SU-DHL-6 (cell line): Measurements from ENCODE around the gene SORBS2.

ENCODE experiments used
- H2AFZ ChIP-seq: fragments of 200-600 bp; sonication (generic); 2 replicates; pipeline ENCODE4 v1.6.1; 2014; ENCODE audit warnings: low read depth, mild to moderate bottlenecking, moderate library complexity, mixed read lengths, antibody characterized with exemption, low read length; ENCODE audit not compliant: severe bottlenecking
- H3F3A ChIP-seq: fragments of 200-600 bp; shearing (Covaris generic); 2 replicates; pipeline ENCODE4 v1.6.0; 2016; ENCODE audit warnings: antibody characterized with exemption, mild to moderate bottlenecking; ENCODE audit not compliant: insufficient read depth
- H3K27ac ChIP-seq: fragments of 200-600 bp; sonication (generic); 2 replicates; pipeline ENCODE4 v1.5.1; 2016; ENCODE audit warnings: low read depth, mild to moderate bottlenecking, low read length, moderate library complexity, mixed read lengths
- H3K27me3 ChIP-seq: fragments of 200-600 bp; sonication (generic), shearing (Covaris generic); 2 replicates; pipeline ENCODE4 v1.6.0; 2014; ENCODE audit warnings: mild to moderate bottlenecking, low read length
- H3K36me3 ChIP-seq: fragments of 200-600 bp; sonication (generic); 2 replicates; pipeline ENCODE4 v1.6.1; 2014; ENCODE audit warnings: mild to moderate bottlenecking, low read length, mixed read lengths
- H3K4me2 ChIP-seq: fragments of 300-600, 200-600 bp; shearing (Covaris generic), sonication (generic); 2 replicates; pipeline ENCODE4 v1.6.0; 2014; ENCODE audit warnings: low read length, low read depth, mild to moderate bottlenecking; ENCODE audit not compliant: poor library complexity, severe bottlenecking
- H3K4me3 ChIP-seq: fragments of 200-600 bp; sonication (generic); 2 replicates; pipeline ENCODE4 v1.5.1; 2014; ENCODE audit warnings: antibody characterized with exemption, low read length, mild to moderate bottlenecking, mixed read lengths; ENCODE audit not compliant: insufficient read depth, poor library complexity, severe bottlenecking
- H3K79me2 ChIP-seq: fragments of 200-600 bp; sonication (generic); 2 replicates; pipeline ENCODE4 v1.6.1; 2014; ENCODE audit warnings: mild to moderate bottlenecking, low read length, moderate library complexity; ENCODE audit not compliant: insufficient read depth
- H3K9ac ChIP-seq: fragments of 200-600 bp; sonication (generic); 2 replicates; pipeline ENCODE4 v1.7.0; 2014; ENCODE audit warnings: mild to moderate bottlenecking, low read length
- H3K9me2 ChIP-seq: fragments of 200-600 bp; sonication (generic); replicated peaks from 2 replicates; pipeline ENCODE4 v1.6.1; 2014; ENCODE audit warnings: low read length; ENCODE audit not compliant: insufficient read depth
- H3K9me3 ChIP-seq: fragments of 200-600 bp; sonication (generic); 2 replicates; pipeline ENCODE4 v1.6.1; 2014; ENCODE audit warnings: low read length, mixed read lengths; ENCODE audit not compliant: insufficient read depth
- H4K20me1 ChIP-seq: fragments of 200-600 bp; sonication (generic); 2 replicates; pipeline ENCODE4 v1.6.1; 2014; ENCODE audit warnings: low read depth, mild to moderate bottlenecking, antibody characterized with exemption, low read length, moderate library complexity, mixed read lengths
- CTCF ChIP-seq: fragments of 200-600 bp; sonication (generic); IDR thresholded peaks from one replicate; pipeline ENCODE4 v1.5.1; 2017; ENCODE audit warnings: antibody characterized with exemption, mild to moderate bottlenecking, low read length, moderate library complexity; ENCODE audit not compliant: insufficient read depth, poor library complexity, severe bottlenecking
- EZH2phosphoT487 ChIP-seq: fragments of 200-600 bp; sonication (generic), shearing (Covaris generic); conservative IDR thresholded peaks from 2 replicates; pipeline ENCODE4 v1.6.1; 2018; ENCODE audit warnings: mild to moderate bottlenecking, antibody characterized with exemption, low read length, moderate library complexity, mixed read lengths

SORBS2 gene

GRCh38 chr4:185744488-185744862 lies 67.5 kb downstream of the SORBS2 start:
- Histone ChIP-seq H3K27me3 (no peaks in the 10 kb centered on the region), H2AFZ (no peak overlapping the region), H3F3A (no peaks in the 10 kb centered on the region), H3K27ac (no peak overlapping the region), H3K36me3 (no peaks in the 10 kb centered on the region), H3K9ac (no peak overlapping the region), H3K79me2 (no peaks in the 10 kb centered on the region), H4K20me1 (no peaks in the 10 kb centered on the region), H3K4me2 (no peak overlapping the region), H3K4me3 (no peak overlapping the region), H3K9me3 (no peaks in the 10 kb centered on the region), H3K9me2 (no peaks in the 10 kb centered on the region)
- TF ChIP-seq CTCF = no peak
- no peak for TF ChIP-seq EZH2phosphoT487

- no peak overlapping the region for H3K9ac ChIP-seq
- TF ChIP-seq EZH2phosphoT487 = no peak
- TF ChIP-seq CTCF = no peak
Observed at GRCh38 chr4:185743722-185744487, 68.1 kb downstream of the SORBS2 start.

GRCh38 chr4:185742766-185743165 lies 69.2 kb downstream of the SORBS2 start:
- Histone ChIP-seq H3K27me3 (no peaks in the 10 kb centered on the region), H3K27ac (no peak overlapping the region), H3K36me3 (no peaks in the 10 kb centered on the region), H3K79me2 (no peaks in the 10 kb centered on the region), H3K4me3 (no peak overlapping the region), H3F3A (no peaks in the 10 kb centered on the region), H3K9ac (no peak overlapping the region), H3K4me2 (no peak overlapping the region), H3K9me3 (no peaks in the 10 kb centered on the region), H2AFZ (no peak overlapping the region), H3K9me2 (no peaks in the 10 kb centered on the region), H4K20me1 (no peaks in the 10 kb centered on the region)
- TF ChIP-seq CTCF = no peak
- TF ChIP-seq EZH2phosphoT487 = no peak

More at GRCh38 chr4:185743722-185744487, 68.1 kb downstream of the SORBS2 start:
- H3K4me3 ChIP-seq = no peak overlapping the region
- no peak overlapping the region for H3K27ac ChIP-seq
- H3K79me2 ChIP-seq = no peaks in the 10 kb centered on the region
- H3K9me3 ChIP-seq = no peaks in the 10 kb centered on the region
- H2AFZ ChIP-seq = no peak overlapping the region
- H4K20me1 ChIP-seq = no peaks in the 10 kb centered on the region
- H3K9me2 ChIP-seq = no peaks in the 10 kb centered on the region
- H3F3A ChIP-seq = no peaks in the 10 kb centered on the region
- H3K4me2 ChIP-seq = no peak overlapping the region
- H3K36me3 ChIP-seq = no peaks in the 10 kb centered on the region
- no peaks in the 10 kb centered on the region for H3K27me3 ChIP-seq
